Measurements from ENCODE around the gene PNRC1.
"Not testable (repeated sequence)": the region's sequence is repeated elsewhere in the genome, so short reads cannot be mapped to it uniquely, and the experiment has no call there.

The PNRC1 gene

GRCh38 chr6:89057759-89058158 lies 22.8 kb upstream of the PNRC1 start:
- no peak for DNase-seq (ENCODE audit: low spot score)
- TF ChIP-seq CTCF (IDR thresholded peaks at IDR 0.05; ENCODE audit: extremely low read depth, insufficient read depth, missing control alignments): no peak
- in situ Hi-C loops (cut with MboI; ENCODE audit: low pct_unique_long_range_greater_than_20kb, low sequenced_read_pairs, unreplicated experiment): no loop called here

GRCh38 chr6:89058627-89059026 lies 21.9 kb upstream of the PNRC1 start:
- TF ChIP-seq CTCF (IDR thresholded peaks at IDR 0.05; ENCODE audit: extremely low read depth, insufficient read depth, missing control alignments): no peak
- in situ Hi-C loops (cut with MboI; ENCODE audit: low pct_unique_long_range_greater_than_20kb, low sequenced_read_pairs, unreplicated experiment): no loop called here
- no peak for DNase-seq (ENCODE audit: low spot score)

- no peak for DNase-seq (ENCODE audit: low spot score)
- no peak for TF ChIP-seq CTCF (IDR thresholded peaks at IDR 0.05; ENCODE audit: extremely low read depth, insufficient read depth, missing control alignments)
- in situ Hi-C loops (cut with MboI; ENCODE audit: low pct_unique_long_range_greater_than_20kb, low sequenced_read_pairs, unreplicated experiment): no loop called here
Measured at GRCh38 chr6:89059227-89059626, 21.3 kb upstream of the PNRC1 start.

- TF ChIP-seq CTCF (IDR thresholded peaks at IDR 0.05; ENCODE audit: extremely low read depth, insufficient read depth, missing control alignments): no peak
- in situ Hi-C loops (cut with MboI; ENCODE audit: low pct_unique_long_range_greater_than_20kb, low sequenced_read_pairs, unreplicated experiment): no loop called here
- no peak for DNase-seq (ENCODE audit: low spot score)
Measured at GRCh38 chr6:89063881-89064280, 16.7 kb upstream of the PNRC1 start.

- in situ Hi-C loops (cut with MboI; ENCODE audit: low pct_unique_long_range_greater_than_20kb, low sequenced_read_pairs, unreplicated experiment); DNase-seq (ENCODE audit: low spot score): not testable (repeated sequence)
Measured at GRCh38 chr6:89064931-89065330, 15.6 kb upstream of the PNRC1 start.

GRCh38 chr6:89066121-89066520 lies 14.4 kb upstream of the PNRC1 start:
- DNase-seq (ENCODE audit: low spot score); in situ Hi-C loops (cut with MboI; ENCODE audit: low pct_unique_long_range_greater_than_20kb, low sequenced_read_pairs, unreplicated experiment): not testable (repeated sequence)

- in situ Hi-C loops (cut with MboI; ENCODE audit: low pct_unique_long_range_greater_than_20kb, low sequenced_read_pairs, unreplicated experiment): no loop called here
- DNase-seq (ENCODE audit: low spot score): no peak
- no peak for TF ChIP-seq CTCF (IDR thresholded peaks at IDR 0.05; ENCODE audit: extremely low read depth, insufficient read depth, missing control alignments)
Measured at GRCh38 chr6:89066940-89067646, 13.5 kb upstream of the PNRC1 start.

- in situ Hi-C loops (cut with MboI; ENCODE audit: low pct_unique_long_range_greater_than_20kb, low sequenced_read_pairs, unreplicated experiment): no loop called here
- TF ChIP-seq CTCF (IDR thresholded peaks at IDR 0.05; ENCODE audit: extremely low read depth, insufficient read depth, missing control alignments): no peak
- no peak for DNase-seq (ENCODE audit: low spot score)
Measured at GRCh38 chr6:89067796-89068195, 12.8 kb upstream of the PNRC1 start.

Measured in GM13977 (cell line).